ACHN (cell line): ENCODE data around the gene MXRA7.
A peak's percentile ranks its signal among the peaks of the same experiment; 100 is the strongest.

Experiments
- DNase-seq: peaks from one replicate; pipeline ENCODE4 v3.0.0-alpha.2; 2015
- in situ Hi-C: cut with HindIII; loops from 2 replicates; pipeline ENCODE4 v1.10.0; 2017; ENCODE audit warnings: low sequenced_read_pairs, low pct_ligation_motif_present, low pct_unique_long_range_greater_than_20kb

The MXRA7 gene

GRCh38 chr17:76684756-76685155 lies 26.0 kb downstream of the MXRA7 start:
- DNase-seq, result no peak
- in situ Hi-C loops, result no loop called here

GRCh38 chr17:76683921-76684745 lies 26.6 kb downstream of the MXRA7 start:
- no peak for DNase-seq
- in situ Hi-C loops, result no loop called here

- in situ Hi-C loops, result no loop called here
Observed at GRCh38 chr17:76683011-76683755, 27.6 kb downstream of the MXRA7 start.

GRCh38 chr17:76682296-76682695 lies 28.5 kb downstream of the MXRA7 start:
- no peak for DNase-seq
- in situ Hi-C loops, result no loop called here

More at GRCh38 chr17:76683011-76683755, 27.6 kb downstream of the MXRA7 start:
- DNase-seq, result no peak

DNA sequence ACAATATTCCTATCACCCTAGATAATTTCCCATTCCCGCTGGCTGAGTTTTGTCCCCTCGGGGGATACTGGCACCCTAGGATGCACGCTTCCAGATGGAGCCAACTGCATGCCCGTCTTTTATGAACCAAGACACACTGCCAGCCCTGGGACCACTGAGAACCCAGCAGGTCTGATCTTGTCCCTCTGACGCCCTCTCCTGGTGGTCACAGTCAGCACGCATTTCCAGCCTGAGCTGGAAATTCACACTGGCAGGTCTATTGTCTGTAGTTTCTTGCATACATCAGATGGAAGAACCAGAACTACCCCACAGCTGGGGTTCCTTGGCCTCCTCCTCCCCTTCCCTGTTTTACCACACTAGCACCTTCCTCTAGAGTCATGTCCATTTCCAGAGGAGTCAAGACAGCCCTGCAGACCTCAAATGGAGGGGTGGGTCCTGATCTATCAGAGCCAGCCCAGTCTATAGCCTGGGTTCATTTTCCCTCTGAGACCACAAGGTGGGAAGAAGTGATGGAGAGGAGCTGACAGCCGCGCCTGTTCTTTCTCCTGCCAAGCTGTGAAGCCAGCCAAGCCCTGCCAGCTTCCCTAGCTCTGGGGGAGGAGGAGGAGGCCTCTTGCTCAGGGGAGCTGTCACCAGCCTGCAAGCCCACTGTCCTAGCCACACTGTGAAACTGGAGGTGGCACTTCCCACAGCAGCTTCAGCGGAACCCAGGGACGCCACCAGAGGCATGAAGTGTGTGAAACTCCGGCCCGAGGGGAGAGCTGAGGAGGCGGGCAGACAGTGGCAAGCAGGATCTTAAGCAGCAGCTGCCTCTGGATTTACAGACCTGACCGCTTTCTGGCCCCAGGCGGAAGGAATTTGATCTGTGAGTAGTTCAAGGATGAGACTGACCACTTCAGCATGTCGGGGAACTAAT lies 29.3 kb downstream of the MXRA7 start:
- in situ Hi-C loops, result no loop called here
- peak; percentile 60 for DNase-seq

DNA sequence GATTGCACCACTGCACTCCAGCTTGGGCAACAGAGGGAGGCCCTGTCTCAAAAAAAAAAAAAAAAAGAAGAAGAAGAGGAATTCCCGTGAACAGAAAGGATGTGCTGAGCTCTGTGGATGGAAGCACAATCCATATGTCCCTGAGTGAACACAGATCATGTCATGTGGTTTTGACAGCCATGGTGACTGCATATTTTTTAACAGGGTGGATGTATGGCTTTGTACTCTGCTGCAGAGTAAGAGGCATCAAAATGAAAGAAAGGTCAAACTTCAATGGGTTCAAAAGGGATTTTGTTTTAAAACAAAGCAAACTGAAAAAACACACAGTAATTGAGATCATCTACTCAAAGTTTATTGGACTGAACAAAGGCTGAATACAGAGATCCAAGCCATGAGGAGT lies 31.5 kb downstream of the MXRA7 start:
- in situ Hi-C loops, result no loop called here
- no peak for DNase-seq

GRCh38 chr17:76678330-76678729 lies 32.4 kb downstream of the MXRA7 start:
- DNase-seq, result no peak
- in situ Hi-C loops, result no loop called here

GRCh38 chr17:76677406-76677805 lies 33.4 kb downstream of the MXRA7 start:
- no peak for DNase-seq
- in situ Hi-C loops, result no loop called here

DNA sequence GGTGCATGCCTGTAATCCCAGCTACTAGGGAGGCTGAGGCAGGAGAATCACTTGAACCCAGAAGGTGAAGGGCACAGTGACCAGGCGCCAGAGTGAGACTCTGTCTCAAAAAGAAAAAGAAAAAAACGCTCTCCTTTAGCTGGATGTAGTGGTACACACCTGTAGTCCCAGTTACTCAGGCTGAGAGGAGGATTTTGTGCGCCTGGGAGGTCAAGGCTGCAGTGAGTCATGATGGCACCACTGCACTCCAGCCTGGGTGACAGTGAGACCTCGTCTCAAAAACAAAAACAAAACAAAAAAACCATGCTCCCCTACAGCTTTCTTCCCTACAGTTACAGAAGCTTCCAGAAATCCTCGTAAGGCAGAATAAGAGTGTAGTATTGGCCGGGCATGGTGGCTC lies 34.1 kb downstream of the MXRA7 start:
- DNase-seq, result no peak
- in situ Hi-C loops, result no loop called here

GRCh38 chr17:76675648-76676047 lies 35.1 kb downstream of the MXRA7 start:
- no peak for DNase-seq
- in situ Hi-C loops, result no loop called here

DNA sequence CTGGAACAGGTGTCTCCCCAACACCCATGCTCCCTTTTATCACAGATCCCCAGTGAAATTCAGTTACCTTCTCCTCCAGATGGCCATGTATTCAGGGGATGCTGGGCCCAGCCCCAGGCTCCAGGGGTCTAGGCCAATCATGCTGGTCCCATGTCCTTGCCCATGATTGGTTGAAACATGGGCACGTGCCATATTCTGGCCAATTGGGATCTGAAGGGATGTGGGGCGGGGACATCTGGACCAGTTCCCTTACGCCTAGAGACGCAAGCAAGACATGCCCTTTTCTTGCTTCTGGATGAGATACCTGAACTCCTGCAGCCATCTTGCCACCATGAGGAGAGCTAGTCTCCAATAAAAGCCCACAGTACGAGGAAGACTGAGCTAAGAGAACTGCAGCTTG lies 36.2 kb downstream of the MXRA7 start:
- in situ Hi-C loops, result no loop called here
- DNase-seq, result no peak

GRCh38 chr17:76673729-76674128 lies 37.0 kb downstream of the MXRA7 start:
- in situ Hi-C loops, result no loop called here
- no peak for DNase-seq

GRCh38 chr17:76672892-76673291 lies 37.9 kb downstream of the MXRA7 start:
- DNase-seq, result no peak
- in situ Hi-C loops, result no loop called here

DNA sequence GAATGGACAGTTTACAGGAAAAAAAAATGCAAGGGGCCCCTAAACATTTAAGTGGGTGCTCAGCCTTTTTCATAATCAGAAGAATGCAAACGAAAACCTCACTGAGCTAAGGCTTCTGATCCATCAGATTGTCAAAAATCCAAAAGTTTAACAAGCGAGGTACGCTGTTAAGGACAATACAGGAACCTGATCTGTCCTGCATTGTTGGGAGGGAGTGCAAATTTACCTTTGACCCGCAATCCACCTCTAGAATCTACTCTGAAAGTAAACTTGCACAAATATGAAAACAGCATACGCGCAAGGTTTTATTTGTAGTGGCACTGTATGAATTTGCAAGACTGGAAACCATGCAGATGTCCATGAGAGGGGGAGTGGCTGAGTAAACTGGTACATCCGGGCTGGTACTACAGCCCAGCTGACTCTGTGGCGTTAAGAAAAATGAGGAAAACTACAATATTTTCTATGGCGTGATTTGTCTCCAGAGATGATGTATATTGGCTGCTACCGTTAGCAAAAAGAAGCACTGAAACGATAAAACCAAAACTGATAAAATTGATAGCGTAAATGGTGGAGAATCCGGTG lies 38.4 kb downstream of the MXRA7 start:
- in situ Hi-C loops, result no loop called here
- DNase-seq, result no peak

GRCh38 chr17:76671912-76672262 lies 38.9 kb downstream of the MXRA7 start:
- DNase-seq, result no peak
- in situ Hi-C loops, result no loop called here

DNA sequence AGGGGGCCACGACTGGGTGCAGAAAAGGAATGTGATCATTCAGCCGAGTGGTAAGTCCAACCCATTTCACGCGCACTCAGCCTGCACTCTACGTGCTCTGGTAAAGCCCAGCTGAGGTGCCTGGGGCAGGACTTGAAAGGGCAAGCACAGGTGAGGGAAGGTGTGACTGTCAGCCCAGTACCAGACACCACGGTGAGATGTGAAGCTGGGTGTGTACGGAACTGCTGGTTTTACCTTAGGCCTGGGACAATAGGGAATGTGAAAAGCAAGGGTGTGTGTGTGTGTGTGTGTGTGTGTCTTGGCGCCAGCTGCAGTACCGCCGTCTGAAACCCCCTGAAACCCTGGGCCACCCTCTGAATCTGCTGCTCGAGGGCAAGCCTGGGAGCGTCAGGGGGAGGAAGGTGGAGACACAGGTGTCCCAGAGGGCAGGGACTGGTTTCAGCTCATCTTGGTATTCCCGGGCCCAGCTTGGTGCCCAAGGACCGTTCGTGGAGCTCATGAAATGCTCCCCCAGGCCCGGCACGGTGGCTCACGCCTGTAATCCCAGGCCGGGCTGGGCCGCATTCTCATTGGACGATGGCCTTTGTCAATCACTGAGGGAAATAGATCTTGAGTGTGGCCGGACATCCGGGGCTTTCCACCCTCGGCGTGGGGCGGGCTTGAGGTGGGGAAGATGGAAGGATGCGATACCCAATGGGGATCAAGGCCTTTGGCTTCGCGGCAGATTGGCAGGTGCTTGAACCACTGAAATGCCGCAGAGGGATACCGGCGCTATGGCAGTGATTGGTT lies 39.4 kb downstream of the MXRA7 start:
- in situ Hi-C loops, result no loop called here
- DNase-seq, result peak; percentile 100

DNA sequence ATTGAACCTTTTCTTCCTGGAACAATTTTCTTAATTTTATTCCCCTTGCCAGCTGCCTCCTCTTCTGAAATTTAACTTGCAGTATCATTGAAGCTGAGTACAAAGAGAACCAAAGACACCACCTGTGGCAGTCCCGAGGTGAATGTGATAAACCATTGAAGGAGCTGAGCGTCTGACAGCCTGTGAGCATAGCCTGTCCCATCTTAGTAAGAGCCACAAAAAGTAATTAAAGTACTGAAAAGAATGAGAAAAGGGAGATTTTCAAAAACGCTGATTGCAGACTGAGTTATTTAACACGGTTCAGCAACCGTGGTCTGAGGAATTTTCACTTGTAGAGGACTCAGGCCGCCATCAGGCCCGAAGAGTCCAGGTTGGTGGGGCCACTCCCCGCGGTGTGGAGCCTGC lies 40.0 kb downstream of the MXRA7 start:
- DNase-seq, result no peak
- in situ Hi-C loops, result no loop called here
